Ascending aorta (tissue), 2 donors: ENCODE results near the gene CYP2C18. TPM values are rescaled to one million over a fixed set of nuclear protein-coding genes. Genes with fewer than 3 reads are reported as not detected.
"Not testable (repeated sequence)": the region's sequence is repeated elsewhere in the genome, so short reads cannot be mapped to it uniquely, and the experiment has no call there.

Source experiments
- DNase-seq, 2 donors: peaks; one replicate each; pipeline ENCODE4 v3.0.0-alpha.2; 2019; ENCODE audit warnings: low spot score in 2 of 2
- H3K27ac ChIP-seq, 2 donors: fragments of 200-600 bp; sonication (generic); one replicate each; pipeline ENCODE4 v1.5.1; 2016 to 2017; ENCODE audit warnings: mild to moderate bottlenecking in 1 of 2
- H3K27me3 ChIP-seq: fragments of 200-600 bp; sonication (generic); one replicate; pipeline ENCODE4 v1.5.1; 2017
- H3K36me3 ChIP-seq, 2 donors: fragments of 200-600 bp; sonication (generic); one replicate each; pipeline ENCODE4 v1.5.1; 2016
- H3K4me1 ChIP-seq, 2 donors: fragments of 200-600 bp; sonication (generic); one replicate each; pipeline ENCODE4 v1.5.1; 2016 to 2017; ENCODE audit warnings: mild to moderate bottlenecking in 1 of 2
- H3K4me3 ChIP-seq, 2 donors: fragments of 200-600 bp; sonication (generic); one replicate each; pipeline ENCODE4 v1.5.1; 2016 to 2017; ENCODE audit warnings: mild to moderate bottlenecking in 1 of 2
- H3K9me3 ChIP-seq, 2 donors: fragments of 200-600 bp; sonication (generic); one replicate each; pipeline ENCODE4 v1.5.1; 2016
- intact Hi-C: fragments of 100-400 bp; cut with DNase I; formaldehyde crosslinking; loops from one replicate; pipeline ENCODE4 v1.15.1; 2023
- total RNA-seq: library from RNA; depleted of rRNA; stranded (reverse); fragments of >200 nt; gene quantifications from one replicate; pipeline ENCODE4 v1.1.0, GENCODE V29; 2016
- TF ChIP-seq, protein P1 (sequence below), 3 experiments: fragments of 200-600 bp in 2 of 3; fragments of 450-650 bp in 1 of 3; sonication (generic) in 2 of 3; IDR thresholded peaks; one replicate each; pipeline ENCODE4 v1.5.1; 2016 to 2019; ENCODE audit warnings: antibody characterized with exemption in 3 of 3, mild to moderate bottlenecking in 1 of 3, moderate library complexity in 1 of 3

The CYP2C18 gene
- total RNA-seq, 1 donor from 2014 or later: not detected

DNA sequence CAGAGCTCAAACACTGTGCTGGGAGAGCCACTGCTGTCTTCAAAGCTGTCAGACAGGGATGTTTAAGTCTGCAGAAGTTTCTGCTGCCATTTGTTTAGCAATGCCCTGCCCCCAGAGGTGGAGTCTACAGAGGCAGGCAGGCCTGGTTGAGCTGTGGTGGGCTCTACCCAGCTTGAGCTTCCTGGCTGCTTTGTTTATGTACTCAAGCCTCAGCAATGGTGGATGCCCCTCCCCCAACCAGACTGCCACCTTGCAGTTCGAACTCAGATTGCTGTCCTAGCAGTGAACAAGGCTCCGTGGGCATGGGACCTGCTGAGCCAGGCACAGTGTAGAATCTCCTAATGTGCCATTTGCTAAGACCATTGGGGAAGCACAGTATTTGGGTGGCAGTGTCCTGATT lies 74.4 kb downstream of the CYP2C18 start:
- no peak overlapping the region for H3K4me3 ChIP-seq
- H3K27ac ChIP-seq: no peak overlapping the region
- intact Hi-C loops: no loop called here
- H3K4me1 ChIP-seq: no peaks in the 10 kb centered on the region
- H3K9me3 ChIP-seq: no peaks in the 10 kb centered on the region
- no peaks in the 10 kb centered on the region for H3K27me3 ChIP-seq
- TF ChIP-seq, protein P1, sequence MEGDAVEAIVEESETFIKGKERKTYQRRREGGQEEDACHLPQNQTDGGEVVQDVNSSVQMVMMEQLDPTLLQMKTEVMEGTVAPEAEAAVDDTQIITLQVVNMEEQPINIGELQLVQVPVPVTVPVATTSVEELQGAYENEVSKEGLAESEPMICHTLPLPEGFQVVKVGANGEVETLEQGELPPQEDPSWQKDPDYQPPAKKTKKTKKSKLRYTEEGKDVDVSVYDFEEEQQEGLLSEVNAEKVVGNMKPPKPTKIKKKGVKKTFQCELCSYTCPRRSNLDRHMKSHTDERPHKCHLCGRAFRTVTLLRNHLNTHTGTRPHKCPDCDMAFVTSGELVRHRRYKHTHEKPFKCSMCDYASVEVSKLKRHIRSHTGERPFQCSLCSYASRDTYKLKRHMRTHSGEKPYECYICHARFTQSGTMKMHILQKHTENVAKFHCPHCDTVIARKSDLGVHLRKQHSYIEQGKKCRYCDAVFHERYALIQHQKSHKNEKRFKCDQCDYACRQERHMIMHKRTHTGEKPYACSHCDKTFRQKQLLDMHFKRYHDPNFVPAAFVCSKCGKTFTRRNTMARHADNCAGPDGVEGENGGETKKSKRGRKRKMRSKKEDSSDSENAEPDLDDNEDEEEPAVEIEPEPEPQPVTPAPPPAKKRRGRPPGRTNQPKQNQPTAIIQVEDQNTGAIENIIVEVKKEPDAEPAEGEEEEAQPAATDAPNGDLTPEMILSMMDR (IDR thresholded peaks at IDR 0.05): no peak
- H3K36me3 ChIP-seq: no peaks in the 10 kb centered on the region
- no peak for DNase-seq

DNA sequence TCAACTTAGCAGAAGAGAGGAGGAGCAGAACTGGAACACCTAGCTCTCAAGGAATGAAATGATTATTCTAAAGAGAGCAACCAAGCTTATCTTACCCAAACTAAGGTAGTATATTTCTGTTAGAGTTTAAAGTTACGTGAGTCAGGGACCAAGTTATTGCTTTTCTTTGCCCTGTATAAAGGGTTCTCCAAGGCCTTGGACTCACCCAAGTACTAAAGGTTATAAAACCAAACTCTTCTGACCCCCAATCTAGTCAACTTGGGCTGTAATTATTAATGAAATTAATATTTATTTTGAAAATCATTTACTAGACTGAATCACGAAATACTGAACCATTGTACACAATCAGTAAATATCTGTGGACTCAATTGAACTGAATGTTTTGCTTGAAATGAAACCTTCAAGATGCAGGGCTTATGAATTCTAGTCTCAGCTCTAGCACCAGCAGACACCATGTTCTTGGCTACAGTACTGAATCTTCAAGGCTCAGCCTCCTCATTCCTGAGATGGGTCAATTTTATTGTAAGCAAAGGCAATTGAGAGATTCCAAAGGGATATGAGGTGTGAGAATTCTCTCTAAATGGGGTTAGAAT lies 77.2 kb downstream of the CYP2C18 start:
- Histone ChIP-seq H3K36me3 (no peaks in the 10 kb centered on the region), H3K27ac (no peak overlapping the region), H3K4me1 (no peaks in the 10 kb centered on the region), H3K4me3 (no peak overlapping the region), H3K9me3 (no peaks in the 10 kb centered on the region), H3K27me3 (no peaks in the 10 kb centered on the region)
- intact Hi-C loops: no loop called here
- no peak for DNase-seq
- TF ChIP-seq, protein P1 (IDR thresholded peaks at IDR 0.05): no peak

DNA sequence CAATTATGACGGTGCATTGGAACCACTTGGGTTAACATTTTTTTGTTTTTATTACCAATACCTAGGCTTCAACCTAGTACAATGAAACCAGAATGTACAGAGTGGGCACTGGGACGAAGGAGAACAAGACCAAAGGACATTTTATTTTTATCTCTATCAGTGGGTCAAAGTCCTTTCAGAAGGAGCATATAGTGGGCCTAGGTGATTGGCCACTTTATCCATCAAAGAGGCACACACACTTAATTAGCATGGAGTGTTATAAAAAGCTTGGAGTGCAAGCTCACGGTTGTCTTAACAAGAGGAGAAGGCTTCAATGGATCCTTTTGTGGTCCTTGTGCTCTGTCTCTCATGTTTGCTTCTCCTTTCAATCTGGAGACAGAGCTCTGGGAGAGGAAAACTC lies 78.9 kb downstream of the CYP2C18 start, which contains the start of gene CYP2C19:
CYP2C19 (plus strand) TSS at position 289 of the 400 bp plus-strand sequence; CDS start at position 314, 25 bp downstream.
- Histone ChIP-seq H3K4me3 (no peak within 1 kb of the TSS), H3K4me1 (no peaks in the 10 kb centered on the region), H3K27ac (no peak within 1 kb of the TSS), H3K9me3 (no peaks in the 10 kb centered on the region), H3K27me3 (no peaks in the 10 kb centered on the region), H3K36me3 (no peaks in the 10 kb centered on the region)
- TF ChIP-seq, protein P1 (IDR thresholded peaks at IDR 0.05): no peak
- intact Hi-C loops: no loop called here
- no peak for DNase-seq

DNA sequence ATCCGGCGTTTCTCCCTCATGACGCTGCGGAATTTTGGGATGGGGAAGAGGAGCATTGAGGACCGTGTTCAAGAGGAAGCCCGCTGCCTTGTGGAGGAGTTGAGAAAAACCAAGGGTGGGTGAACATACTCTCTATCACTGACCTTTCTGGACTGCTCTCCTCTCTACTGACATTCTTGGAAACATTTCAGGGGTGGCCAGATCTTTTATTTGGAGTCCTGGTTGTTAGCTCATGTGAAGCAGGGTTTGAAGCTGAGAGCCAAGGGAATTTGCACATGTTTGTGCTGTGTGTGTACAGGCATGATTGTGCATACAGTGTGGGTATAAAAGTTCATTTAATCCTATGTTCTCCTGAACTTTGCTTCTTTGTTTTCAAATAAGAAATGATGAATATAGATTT lies 91.9 kb downstream of the CYP2C18 start:
- intact Hi-C loops, H3K4me1 ChIP-seq, DNase-seq, H3K4me3 ChIP-seq, H3K9me3 ChIP-seq, H3K36me3 ChIP-seq, H3K27ac ChIP-seq, H3K27me3 ChIP-seq: not testable (repeated sequence)

DNA sequence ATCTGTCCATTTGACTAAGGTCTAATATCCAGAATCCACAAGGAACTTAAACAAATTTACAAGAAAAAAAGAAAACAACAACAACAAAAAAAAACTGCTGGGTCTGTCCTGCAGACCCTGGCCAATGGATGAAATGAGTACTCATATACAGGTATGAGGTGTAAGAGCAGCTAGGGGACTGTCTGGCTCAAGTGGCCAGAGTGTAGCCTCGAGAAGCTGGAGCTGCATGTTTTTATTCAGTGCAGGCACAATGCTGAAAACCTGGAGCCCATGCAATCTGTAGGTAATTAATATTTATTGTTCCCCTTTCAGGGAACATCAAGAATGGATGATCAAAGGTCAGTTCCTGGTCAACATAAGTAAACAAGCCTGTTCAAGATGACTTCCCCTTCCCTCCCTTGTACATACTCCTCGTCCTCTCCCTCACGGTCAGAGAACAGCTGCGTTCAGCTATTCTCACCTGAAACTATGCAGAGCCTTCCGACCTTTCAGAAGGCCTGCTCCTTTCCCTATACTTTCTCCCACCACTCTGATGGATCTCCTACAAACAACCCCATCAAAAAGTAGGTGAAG lies 94.4 kb downstream of the CYP2C18 start:
- Histone ChIP-seq H3K9me3 (no peaks in the 10 kb centered on the region), H3K27me3 (no peaks in the 10 kb centered on the region), H3K27ac (no peak overlapping the region), H3K36me3 (no peaks in the 10 kb centered on the region), H3K4me3 (no peak overlapping the region), H3K4me1 (no peaks in the 10 kb centered on the region)
- intact Hi-C loops: no loop called here
- DNase-seq: no peak
- TF ChIP-seq, protein P1 (IDR thresholded peaks at IDR 0.05): no peak

DNA sequence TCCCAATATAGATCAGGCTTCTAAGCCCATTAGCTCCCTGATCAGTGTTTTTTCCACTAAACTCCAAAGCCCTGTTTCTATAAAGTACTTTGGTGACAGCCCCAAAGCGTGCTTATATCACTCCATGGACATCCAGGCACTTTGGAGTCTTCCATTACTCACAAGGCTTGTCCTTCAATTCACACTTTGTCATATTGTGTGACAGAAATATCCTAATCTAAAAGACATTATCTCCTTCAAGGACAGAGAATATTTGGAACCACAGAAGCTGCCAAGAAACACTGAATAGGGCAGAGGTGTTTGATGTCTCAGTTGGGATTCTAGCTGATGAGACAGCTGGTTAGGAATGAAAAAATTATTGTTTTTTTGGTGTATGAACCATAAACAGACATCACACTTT lies 97.3 kb downstream of the CYP2C18 start:
- Histone ChIP-seq H3K36me3 (no peaks in the 10 kb centered on the region), H3K9me3 (no peaks in the 10 kb centered on the region), H3K27me3 (no peaks in the 10 kb centered on the region), H3K27ac (no peak overlapping the region), H3K4me1 (no peaks in the 10 kb centered on the region), H3K4me3 (no peak overlapping the region)
- TF ChIP-seq, protein P1 (IDR thresholded peaks at IDR 0.05): no peak
- no peak for DNase-seq
- intact Hi-C loops: no loop called here
